GM18907 (cell line): ENCODE measurements around the gene APEX1.
A peak's percentile ranks its signal among the peaks of the same experiment; 100 is the strongest.

Experiments
- ATAC-seq: cut with Tn5 transposase; IDR thresholded peaks from one replicate; pipeline ENCODE4 v1.9.1; 2021; ENCODE audit warnings: mild to moderate bottlenecking, moderate library complexity; ENCODE audit not compliant: unreplicated experiment

Gene APEX1

DNA sequence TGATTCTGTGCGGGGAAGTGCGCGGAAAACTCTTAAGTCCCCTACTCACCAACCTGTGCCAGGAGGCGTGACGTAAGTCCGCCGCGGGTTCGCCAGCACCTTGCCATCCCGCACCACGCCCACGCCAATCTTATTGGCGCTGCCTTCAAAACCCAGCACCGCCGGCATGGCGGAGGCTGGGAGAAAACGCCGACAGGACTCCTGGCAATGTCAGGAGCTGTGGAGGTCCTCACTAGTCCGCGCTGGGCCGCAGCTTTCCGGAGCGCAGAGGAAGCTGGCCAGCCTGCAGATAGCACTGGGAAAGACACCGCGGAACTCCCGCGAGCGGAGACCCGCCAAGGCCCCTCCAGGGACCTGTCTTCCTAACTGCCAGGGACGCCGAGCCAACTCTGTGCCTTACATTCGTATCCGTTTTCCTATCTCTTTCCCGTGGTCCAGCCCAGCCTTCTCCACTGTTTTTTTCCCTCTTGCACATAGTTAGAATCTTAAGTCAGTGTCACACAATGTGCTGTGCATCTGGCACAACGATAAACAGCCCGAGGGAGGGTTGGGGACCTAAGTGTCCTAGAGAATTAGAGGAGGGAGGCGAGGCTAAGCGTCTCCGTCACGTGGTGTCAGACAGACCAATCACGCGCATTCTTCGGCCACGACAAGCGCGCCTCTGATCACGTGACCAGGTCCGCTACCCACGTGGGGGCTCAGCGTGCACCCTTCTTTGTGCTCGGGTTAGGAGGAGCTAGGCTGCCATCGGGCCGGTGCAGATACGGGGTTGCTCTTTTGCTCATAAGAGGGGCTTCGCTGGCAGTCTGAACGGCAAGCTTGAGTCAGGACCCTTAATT lies at the start of gene APEX1, which contains the start of gene OSGEP:
APEX1 (plus strand) TSS at position 711 of the 839 bp plus-strand sequence. CDS start 420 bp downstream, outside the sequence.
OSGEP (minus strand) TSS at position 297 of the 839 bp plus-strand sequence; CDS start at position 168, 129 bp downstream.
- ATAC-seq = peak; percentile 89

DNA sequence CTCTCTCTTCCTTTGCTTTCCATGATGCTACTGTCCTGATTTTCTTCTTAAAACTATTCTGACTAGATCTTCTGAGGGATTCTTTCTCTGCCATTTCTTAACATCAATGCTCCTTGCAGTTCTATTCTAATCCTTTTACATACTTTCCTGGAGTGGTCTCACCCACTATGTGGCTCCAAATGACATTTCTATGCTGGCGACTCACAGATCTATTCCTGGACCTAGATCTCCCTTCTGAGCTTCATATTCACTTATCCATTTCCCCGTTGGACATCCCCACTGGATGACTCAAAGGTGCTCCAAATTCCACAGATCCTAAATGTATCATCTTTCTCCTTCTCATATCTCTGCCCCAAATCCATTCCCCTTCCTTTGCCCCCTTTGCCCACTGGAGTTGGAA lies 45.8 kb upstream of the APEX1 start:
- ATAC-seq = no peak

DNA sequence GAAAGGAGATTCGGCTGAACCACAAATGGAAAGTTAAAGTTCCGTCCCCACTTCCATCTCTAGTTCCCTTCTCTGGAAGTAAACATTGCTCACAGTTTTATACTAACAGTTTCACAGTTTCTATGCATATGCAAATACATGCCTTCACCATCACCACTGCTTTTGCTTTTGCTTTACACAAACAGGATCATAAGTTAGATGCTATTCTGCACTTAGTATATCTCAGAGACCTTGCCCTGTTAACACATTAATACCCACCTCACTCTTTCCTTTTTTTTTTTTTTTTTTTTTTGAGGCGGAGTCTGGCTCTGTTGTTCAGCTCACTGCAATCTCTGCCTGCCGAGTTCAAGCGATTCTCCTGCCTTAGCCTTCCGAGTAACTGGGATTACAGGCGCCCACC lies 42.6 kb upstream of the APEX1 start:
- peak; percentile 61 for ATAC-seq

DNA sequence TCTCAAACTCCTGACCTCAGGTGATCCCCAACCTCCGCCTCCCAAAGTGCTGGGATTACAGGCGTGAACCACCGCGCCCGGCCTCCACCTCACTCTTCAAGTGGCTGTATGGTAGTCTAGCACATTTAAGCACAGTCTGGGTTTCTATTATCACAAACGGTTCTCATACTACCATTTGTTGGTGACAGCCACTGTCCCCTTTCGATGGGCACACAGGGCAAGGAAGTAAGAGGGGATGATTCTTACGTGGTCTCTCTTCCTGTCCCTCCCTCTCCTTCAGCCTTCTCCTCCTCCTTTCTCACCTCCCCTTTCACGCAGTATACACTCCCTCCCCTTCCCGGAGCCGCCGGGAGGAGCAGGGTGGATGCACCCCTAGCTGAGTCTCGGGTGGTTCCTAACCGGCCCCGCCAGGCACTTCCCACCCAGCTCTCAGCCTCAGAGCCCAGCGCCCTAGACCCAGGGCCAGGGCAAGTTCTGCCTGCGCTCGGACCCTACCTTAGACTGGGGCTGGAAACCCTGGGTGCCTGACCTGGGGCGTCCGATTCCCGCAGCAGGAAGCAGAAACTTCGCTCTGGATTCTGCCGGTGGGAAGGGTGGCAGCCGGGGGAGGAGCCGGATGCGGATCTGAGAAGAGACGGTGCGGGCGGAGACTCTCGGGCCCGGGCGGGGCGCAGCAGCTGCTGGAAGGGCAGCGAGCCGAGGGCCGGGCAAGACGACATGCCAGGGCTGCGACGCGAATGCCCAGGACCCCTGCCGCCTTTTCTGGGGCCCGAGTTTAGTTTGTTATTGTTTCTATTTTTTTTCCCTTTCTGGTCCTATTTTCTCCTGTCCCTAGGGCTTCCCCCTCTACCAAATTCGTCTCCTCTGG lies 41.9 kb upstream of the APEX1 start, which contains the start of gene TEP1:
TEP1 (minus strand) TSS at position 626 of the 868 bp plus-strand sequence. CDS start 5,062 bp downstream, outside the sequence.
- peak; percentile 81 for ATAC-seq

DNA sequence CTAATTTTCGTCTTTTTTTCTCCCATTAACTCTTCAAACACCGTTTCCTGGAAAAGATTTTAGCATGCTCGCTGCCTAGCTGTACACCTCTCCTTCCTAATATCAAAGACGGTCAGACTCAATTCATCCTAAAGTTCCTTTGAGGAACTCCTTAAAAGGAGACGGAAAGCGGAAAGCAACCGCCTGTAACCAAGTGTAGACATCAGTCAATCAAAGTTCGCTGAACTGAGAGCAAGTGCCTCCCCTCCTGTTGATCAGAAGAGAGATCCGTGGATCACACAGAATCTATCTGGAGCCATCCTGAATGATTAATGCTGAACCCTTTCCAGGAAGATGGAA lies 41.3 kb upstream of the APEX1 start:
- ATAC-seq = peak; percentile 48

DNA sequence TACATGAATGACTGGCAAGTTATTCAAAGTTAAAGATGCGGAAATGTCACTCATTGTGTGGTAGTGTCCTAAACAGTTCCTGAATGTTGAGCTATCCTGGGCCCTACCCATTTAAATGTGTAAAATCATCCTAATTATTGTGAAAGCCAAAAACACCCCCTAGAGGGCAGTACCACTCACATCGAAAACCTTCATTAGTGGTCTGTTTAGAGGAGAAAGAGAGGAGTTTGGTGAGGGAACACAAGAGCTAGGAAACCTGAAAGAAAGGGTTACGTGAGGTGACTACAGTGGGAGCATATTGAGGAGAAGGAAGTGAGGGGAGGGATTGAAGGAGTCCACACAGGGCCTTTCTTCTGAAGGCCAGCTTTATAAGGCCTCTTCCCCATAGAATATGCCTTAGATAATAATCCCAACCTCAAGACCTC lies 39.2 kb upstream of the APEX1 start:
- peak; percentile 55 for ATAC-seq

DNA sequence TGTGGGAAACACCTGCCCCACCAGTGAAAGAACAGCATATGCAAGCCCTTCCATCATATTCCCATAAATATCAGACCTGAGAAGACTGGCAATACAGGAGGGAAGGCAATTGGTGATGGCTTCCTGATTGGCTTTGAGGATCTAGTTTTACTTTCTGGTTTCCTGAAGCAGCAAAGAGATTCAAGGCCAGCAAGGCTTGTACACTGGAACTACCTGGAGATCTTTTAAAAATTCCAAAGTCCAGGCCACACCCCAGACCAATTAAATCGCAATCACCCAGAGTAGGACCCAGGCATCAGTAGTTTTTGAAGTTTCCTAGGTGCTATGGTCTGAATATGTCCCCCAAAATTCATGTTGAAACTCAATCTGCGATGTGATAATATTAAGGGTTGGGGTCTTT lies 38.8 kb upstream of the APEX1 start:
- no peak for ATAC-seq

DNA sequence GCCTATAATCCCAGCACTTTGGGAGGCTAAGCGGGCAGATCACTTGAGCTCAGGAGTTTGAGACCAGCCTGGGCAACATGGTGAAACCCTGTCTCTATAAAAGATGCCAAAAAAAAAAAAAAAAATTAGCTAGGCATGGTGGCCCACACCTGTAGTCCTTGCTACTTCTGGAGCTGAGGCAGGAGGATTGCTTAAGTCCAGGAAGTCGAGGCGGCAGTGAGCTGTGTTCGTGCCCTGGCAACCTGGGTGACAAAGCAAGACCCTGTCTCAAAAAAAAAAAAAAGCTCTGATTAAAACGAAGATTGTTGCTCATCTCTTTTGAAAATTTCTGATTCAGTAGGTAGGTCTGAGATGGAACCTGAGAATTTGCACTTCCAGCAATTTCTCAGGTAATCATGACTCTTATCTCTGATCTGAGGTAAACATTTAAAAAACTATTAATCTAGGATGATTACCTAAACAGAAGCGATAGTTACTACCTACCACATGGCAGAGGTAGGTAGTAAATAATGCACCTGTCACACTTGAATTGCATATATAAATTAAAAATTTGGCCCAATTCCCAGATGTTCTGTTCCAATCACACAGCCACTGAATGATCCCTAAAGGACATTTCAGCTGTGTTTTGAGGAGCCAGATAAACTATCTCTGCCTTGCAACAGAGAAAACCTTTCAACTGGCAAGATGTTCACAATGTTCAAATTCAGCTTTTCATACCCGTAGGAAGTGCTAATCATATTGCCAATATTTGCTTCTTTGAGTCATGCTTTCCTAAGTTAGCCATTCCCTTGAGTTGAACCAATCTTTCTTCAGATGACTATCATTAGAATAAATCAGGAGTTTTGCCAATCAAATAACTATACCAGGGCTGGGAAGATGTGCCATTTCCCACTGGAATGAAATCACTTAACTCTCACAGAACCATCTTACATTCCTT lies 37.5 kb upstream of the APEX1 start:
- ATAC-seq = no peak

DNA sequence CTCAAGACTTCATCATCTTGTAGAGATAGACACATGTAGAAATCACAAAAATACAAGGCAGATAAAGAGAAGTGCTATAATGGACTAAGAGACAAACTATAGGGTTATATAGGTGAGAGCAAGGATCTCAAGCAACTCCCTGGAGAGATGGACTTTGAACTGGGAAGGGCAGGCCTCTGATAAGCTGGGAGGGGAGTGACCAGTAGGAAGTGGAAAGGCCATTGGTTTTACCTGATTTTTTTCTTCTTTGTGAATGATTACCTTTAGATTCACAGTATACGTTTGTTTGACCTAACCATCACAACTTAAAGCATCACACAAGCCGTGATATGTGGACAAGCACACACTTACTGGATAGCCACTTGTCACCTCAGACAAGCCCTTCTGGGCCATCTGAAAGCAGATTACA lies 36.5 kb upstream of the APEX1 start:
- no peak for ATAC-seq

DNA sequence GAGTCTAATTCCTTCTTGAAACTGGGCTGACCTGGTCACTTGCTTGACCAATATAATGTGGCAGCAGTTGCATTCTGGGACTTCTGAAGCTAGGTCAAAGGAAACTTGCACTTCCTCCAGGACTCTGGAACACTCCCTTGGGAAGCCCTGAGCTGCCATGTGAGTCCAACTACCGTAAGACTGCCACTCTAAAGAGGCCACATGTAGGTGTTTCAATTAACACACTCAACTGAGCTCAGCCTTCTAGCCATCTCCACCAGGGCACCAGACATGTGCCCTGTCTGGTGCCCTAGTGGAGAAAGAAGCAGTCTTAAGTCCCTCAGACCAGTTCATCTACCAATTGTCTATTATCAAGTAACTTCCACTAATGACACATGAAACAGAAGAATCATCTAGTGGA lies 35.6 kb upstream of the APEX1 start:
- ATAC-seq = no peak

DNA sequence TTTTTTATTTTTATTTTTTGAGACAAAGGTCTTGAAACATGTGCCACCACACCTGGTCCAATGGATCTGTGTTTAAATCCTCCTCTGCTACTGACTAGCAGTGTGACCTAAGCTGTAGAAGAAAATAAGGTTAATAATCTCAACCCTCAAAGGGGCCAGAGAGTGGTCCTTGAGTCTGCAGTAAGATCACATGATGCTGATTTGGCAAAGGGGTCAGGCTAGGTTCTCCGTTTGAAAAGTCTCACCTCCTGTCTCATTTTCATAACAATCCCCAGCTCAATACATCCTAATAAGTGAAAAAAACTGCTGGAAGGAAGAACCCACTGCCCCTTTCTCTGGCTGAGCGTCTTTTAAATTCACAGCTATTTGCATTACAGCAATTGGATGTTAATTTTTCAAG lies 33.8 kb upstream of the APEX1 start:
- ATAC-seq = no peak

DNA sequence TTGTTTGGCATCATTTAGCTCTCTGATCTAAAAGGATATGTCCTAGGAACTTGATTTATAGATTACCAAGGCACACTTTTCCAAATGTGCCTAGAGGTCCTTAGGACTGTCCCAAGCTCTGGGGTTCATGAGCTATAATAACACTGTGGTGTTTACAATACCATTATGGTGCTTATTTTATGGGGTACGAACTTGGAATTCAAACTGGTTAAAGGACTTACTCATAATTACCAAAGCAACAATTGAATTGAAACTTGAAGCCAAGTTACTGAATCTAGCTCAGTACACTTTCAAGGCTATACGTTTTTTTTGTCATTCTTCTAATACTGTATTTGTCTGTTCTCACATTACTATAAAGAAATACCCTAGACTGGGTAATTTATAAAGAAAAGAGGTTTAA lies 32.1 kb upstream of the APEX1 start:
- ATAC-seq = no peak

DNA sequence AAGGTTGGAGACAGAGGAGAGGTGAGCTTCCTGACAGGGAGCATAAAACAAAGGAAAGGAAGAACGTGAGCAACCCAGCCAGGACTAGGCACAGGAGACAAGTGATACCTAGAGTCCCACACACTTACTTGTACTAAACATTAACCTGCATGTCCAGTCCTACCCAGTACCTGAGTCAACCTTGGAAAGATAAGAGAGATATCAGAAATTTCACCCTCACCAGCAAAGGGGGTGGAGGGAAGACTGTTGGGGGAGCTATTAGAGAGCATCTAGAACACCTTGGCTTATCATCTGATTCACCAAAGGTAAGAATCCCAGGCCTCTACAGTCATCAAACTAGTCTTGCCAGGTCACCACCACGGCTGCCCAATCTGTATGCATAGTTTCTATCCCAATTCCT lies 30.2 kb upstream of the APEX1 start:
- no peak for ATAC-seq

DNA sequence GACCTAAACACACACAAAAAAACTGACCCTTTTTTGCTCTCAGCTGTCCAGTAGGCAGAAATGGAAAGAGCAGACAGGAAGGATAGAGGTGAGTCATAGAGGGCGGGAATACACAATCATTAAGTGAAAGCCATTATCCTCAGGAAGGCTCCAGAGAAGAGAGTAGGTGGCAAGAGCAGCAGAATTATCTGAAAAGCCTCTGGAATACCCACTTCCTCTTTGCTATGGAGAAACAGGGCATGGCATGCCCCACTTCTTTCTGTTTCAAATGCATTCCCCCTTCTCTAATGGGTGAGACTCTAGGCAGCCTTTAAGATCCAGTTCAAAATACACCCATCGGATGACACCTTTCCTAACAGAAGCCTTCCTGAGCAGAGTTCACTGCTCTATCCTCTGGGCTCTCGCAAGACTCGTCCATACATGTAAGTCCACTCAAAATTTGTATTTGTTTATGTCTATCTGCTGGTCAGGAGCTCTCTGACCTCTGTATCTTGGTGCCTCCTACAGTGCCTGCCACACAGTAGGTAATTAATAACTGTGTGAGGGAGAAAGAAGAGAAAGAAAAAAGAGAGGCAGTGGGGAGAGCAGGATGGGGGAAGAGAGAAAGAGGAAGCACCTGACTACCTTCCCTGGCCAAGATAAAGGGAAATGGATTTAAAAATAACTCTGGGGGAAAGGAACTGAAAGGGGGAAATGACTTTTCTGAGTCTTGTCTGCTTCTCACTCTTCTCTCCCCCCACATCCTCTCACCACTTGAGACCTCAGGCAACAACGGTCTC lies 27.6 kb upstream of the APEX1 start:
- peak; percentile 73 for ATAC-seq

DNA sequence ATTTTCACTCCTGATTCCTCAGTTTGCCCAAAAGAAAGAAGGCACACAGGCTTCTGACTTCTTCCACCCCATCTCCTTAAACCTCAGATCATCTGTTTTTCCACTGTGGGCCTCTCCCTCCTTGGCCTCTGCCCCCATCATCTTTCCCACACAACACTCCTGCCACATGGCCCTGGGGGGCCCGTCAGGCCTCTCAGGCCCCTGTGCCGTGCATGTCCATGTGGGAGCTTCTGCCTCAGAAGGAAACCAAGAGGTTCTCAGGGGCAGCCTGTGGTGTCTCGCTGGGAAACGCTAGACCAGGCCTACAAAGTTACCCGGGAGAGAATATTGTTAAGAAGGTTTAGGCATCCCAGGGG lies 27.0 kb upstream of the APEX1 start:
- ATAC-seq = peak; percentile 45

DNA sequence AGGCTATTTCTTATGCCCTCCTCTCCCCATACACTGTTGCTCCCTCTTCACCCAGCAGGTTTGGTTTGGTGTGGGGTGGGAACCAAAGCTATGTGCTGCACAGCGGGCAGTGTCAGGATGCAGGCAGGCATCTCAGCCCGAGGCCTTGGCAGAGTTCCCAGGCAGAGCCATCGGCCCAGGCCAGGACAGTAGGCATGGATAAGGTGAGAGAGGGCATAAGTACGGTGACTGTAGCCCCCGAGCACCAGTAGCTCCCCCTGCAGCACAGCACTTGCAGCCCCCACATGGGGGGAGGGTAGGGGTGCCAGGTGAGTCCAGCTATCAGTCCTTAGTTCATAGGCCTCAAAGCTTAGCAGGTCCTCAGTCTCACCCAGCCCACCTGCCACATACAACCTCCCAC lies 26.2 kb upstream of the APEX1 start:
- ATAC-seq = no peak

DNA sequence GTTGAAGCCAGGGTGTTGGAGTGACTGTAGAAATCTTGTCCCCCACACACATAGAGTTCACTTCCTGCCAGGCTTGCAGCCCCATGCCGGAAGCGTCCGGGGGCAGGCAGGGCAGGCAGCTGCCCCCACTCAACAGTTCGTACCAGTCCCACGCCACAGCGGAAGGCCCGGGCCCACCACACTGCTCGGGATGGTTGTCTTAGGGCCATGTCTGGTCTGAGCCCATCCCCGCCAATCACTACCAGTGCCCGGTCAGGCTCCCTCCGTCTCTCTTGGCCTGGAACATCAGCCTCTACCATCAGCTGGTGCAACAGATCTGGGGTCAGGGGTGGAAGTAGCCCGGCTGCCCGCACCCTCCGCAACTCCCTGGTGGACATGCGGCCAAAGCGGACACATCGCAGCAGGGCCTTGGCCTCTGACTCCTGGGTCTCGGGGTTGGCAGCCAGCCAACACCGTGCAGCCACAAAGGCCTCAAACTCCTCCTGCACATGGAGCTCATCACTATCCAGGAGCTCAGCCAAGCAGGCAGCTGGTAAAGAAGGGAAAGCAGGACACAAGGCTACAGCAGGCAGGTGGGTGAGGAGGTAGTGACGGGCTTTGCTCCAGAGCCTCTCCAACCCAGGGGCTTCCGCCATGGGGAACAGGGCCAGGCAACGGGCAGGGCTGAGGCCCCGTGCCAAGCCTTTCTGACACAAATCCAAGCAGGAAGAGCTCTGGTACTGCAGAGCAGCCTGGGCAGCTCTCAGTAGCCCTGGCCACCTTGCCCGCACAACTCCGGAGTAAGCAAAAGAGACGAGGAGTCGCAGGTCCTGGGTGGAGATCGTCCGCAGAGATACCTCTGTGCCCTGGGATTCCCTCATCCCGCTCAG lies 25.0 kb upstream of the APEX1 start:
- no peak for ATAC-seq

DNA sequence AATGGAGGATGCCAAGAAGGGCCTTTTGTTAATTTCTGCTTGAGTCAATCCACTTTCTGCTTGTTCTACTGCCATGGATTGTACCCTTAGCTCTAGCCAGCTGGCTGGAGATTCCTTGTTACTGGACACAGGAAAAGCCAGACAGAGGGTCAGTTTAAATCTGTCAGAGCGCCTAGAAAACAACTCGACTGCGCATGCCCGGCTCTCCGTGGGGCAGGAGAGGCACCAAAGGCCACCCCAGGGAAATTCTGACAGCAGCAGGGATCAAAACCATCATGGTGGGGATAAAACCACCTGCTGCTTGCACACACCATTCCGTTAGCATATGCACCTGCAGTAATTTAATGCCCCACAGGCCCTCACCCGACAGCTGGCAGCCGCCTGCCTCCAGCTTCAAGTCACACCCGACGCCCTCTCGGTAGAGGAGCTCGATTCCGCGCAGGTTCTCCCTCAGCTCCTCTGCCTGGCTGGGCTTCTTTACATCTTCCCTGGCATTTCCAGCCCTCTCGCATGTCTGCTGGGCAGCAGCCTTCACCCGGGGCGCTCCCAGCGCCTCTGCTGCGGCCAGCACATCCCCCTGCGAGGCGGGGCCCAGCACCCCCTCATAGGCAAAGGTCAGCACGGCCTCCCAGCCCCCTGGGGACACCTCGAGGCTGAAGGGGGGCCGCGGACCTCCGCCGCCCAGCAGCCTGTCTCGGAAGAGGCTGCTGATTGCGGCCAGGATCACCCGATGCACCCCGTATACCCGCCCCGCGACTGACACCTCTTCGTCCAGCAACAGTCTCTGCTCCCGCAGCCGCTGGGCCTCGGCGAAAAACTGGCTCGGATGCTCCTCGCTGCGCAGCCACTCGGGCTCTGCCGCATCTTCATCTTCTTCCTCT lies 20.1 kb upstream of the APEX1 start:
- no peak for ATAC-seq
